ENCODE measurements around the gene CPN2. TPM values are rescaled to one million over a fixed set of nuclear protein-coding genes. Genes with fewer than 3 reads are reported as not detected.

CPN2 gene
- total and polyA plus RNA-seq, 10 of the 15 experiments (the other 5 are each of a cell fraction or from before 2014, with no cell fraction given): not detected

- no peak for ATAC-seq
- ChIA-PET CTCF (interaction anchor here (0.7 to 5.9 kb wide), 25 partner anchors 9 to 727 kb away, joined by 3 to 64 read pairs (median 5); no protein-coding TSS in a partner anchor), SMC1A (ENCODE audit: uncharacterized antibody, unreplicated experiment) (interaction anchor here (0.9 to 3.0 kb wide), 11 partner anchors 8 to 241 kb away, joined by 3 to 13 read pairs (median 4); partner anchors contain the start of gene GP5), RAD21 (ENCODE audit: unreplicated experiment) (interaction anchor here (1.0 to 1.7 kb wide), 2 partner anchors 10 to 61 kb away, joined by 3 to 7 read pairs; no protein-coding TSS in a partner anchor), POLR2A (no interaction called here)
- H3K27me3 ChIP-seq (replicated peaks in 1 of 2; ENCODE audit: control insufficient read depth in 2 of 2, insufficient read depth in 2 of 2, low read length in 1 of 2): no peaks in the 10 kb centered on the region; a peak in 3 of 4 replicates
- WGBS (ENCODE audit: insufficient coverage, insufficient replicate concordance, low lambda C conversion rate, missing lambda C conversion rate): 9% methylated on average over 2 of the region's 2 CpGs
- no peaks in the 10 kb centered on the region for H3K79me2 ChIP-seq (ENCODE audit: control insufficient read depth, insufficient read depth, low read length)
- no peaks in the 10 kb centered on the region for H3K36me3 ChIP-seq (ENCODE audit: control insufficient read depth in 2 of 2, insufficient read depth in 2 of 2, low read length in 1 of 2)
- DNase-seq (ENCODE audit: low read depth, low spot score): no peak
- H3K9me3 ChIP-seq (replicated peaks; ENCODE audit: control insufficient read depth, insufficient read depth, low read length): no peaks in the 10 kb centered on the region
- no peak for FAIRE-seq
- intact Hi-C loops (cut with micrococcal nuclease; ENCODE audit: unreplicated experiment) (no loop called here), in situ Hi-C loops (cut with MboI) (no loop called here)
- no peak for TF ChIP-seq NFXL1 (IDR thresholded peaks at IDR 0.05; ENCODE audit: borderline replicate concordance)
- TF ChIP-seq BCL11A (IDR thresholded peaks at IDR 0.05; ENCODE audit: low read depth, low read length): no peak
- no peak for TF ChIP-seq IRF3 (IDR thresholded peaks at IDR 0.05)
- no peak for TF ChIP-seq HCFC1 (IDR thresholded peaks at IDR 0.05; ENCODE audit: low read length)
- TF ChIP-seq E2F4 (IDR thresholded peaks at IDR 0.05; ENCODE audit: low read depth, low read length): no peak
- no peak for TF ChIP-seq SPI1 (IDR thresholded peaks at IDR 0.05; ENCODE audit: borderline replicate concordance, insufficient read depth, low read depth, low read length)
- no peak for TF ChIP-seq RUNX3 (IDR thresholded peaks at IDR 0.05; ENCODE audit: low read length)
- TF ChIP-seq, protein P1, sequence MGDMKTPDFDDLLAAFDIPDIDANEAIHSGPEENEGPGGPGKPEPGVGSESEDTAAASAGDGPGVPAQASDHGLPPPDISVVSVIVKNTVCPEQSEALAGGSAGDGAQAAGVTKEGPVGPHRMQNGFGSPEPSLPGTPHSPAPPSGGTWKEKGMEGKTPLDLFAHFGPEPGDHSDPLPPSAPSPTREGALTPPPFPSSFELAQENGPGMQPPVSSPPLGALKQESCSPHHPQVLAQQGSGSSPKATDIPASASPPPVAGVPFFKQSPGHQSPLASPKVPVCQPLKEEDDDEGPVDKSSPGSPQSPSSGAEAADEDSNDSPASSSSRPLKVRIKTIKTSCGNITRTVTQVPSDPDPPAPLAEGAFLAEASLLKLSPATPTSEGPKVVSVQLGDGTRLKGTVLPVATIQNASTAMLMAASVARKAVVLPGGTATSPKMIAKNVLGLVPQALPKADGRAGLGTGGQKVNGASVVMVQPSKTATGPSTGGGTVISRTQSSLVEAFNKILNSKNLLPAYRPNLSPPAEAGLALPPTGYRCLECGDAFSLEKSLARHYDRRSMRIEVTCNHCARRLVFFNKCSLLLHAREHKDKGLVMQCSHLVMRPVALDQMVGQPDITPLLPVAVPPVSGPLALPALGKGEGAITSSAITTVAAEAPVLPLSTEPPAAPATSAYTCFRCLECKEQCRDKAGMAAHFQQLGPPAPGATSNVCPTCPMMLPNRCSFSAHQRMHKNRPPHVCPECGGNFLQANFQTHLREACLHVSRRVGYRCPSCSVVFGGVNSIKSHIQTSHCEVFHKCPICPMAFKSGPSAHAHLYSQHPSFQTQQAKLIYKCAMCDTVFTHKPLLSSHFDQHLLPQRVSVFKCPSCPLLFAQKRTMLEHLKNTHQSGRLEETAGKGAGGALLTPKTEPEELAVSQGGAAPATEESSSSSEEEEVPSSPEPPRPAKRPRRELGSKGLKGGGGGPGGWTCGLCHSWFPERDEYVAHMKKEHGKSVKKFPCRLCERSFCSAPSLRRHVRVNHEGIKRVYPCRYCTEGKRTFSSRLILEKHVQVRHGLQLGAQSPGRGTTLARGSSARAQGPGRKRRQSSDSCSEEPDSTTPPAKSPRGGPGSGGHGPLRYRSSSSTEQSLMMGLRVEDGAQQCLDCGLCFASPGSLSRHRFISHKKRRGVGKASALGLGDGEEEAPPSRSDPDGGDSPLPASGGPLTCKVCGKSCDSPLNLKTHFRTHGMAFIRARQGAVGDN (IDR thresholded peaks at IDR 0.05): no peak
- no peak for TF ChIP-seq SMC3 (IDR thresholded peaks at IDR 0.05; ENCODE audit: borderline replicate concordance, low read length)
- TF ChIP-seq TBL1XR1 (IDR thresholded peaks at IDR 0.05; ENCODE audit: low read depth, low read length): no peak
- H3K4me3 ChIP-seq: no peak overlapping the region
- H4K20me1 ChIP-seq (ENCODE audit: control insufficient read depth, insufficient read depth): no peaks in the 10 kb centered on the region
- no peak overlapping the region for H3K27ac ChIP-seq (ENCODE audit: control insufficient read depth, insufficient read depth)
- no peak overlapping the region for H3K4me2 ChIP-seq (ENCODE audit: control insufficient read depth, insufficient read depth)
- H3K4me1 ChIP-seq (ENCODE audit: control insufficient read depth, insufficient read depth, low read length): no peaks in the 10 kb centered on the region
- H2AFZ ChIP-seq (ENCODE audit: control insufficient read depth, low read depth, low read length): no peak overlapping the region
- H3K9ac ChIP-seq (ENCODE audit: control insufficient read depth, insufficient read depth, low read length): no peak overlapping the region
- no TSS peak for BruUV-seq (replicated peaks)
Observed at GRCh38 chr3:194343561-194343893, 7.6 kb downstream of the CPN2 start.
